Activated T-helper 1 cell treated with Interleukin-2 at 50 U/mL for 16 hours (primary cell): ENCODE measurements around the gene SOAT2.

ENCODE experiments used
- DNase-seq: peaks from one replicate; pipeline ENCODE4 v3.0.0-alpha.2; 2020; ENCODE audit warnings: low read depth

Gene SOAT2

GRCh38 chr12:53102883-53103807, at the start of gene SOAT2:
TSS of gene SOAT2 (plus strand) at chr12:53103486. CDS start at chr12:53103578, 92 bp downstream.
- DNase-seq = peak; percentile 37

GRCh38 chr12:53054112-53054878, 49.0 kb upstream of the SOAT2 start:
- peak; percentile 84 for DNase-seq

GRCh38 chr12:53055471-53056266, 47.6 kb upstream of the SOAT2 start:
- DNase-seq = no peak

GRCh38 chr12:53056296-53056695, 47.0 kb upstream of the SOAT2 start:
- DNase-seq = no peak

- no peak for DNase-seq
These were observed 46.4 kb upstream of the SOAT2 start for GRCh38 chr12:53056901-53057300.

- DNase-seq = no peak
These were observed 45.3 kb upstream of the SOAT2 start for GRCh38 chr12:53057816-53058500.

- DNase-seq = no peak
These were observed 44.4 kb upstream of the SOAT2 start for GRCh38 chr12:53058674-53059433.

- no peak for DNase-seq
These were observed 43.7 kb upstream of the SOAT2 start for GRCh38 chr12:53059434-53060063.

- no peak for DNase-seq
These were observed 43.1 kb upstream of the SOAT2 start for GRCh38 chr12:53060064-53060720.

GRCh38 chr12:53060721-53061276, 42.5 kb upstream of the SOAT2 start:
- no peak for DNase-seq

GRCh38 chr12:53061404-53062010, 41.8 kb upstream of the SOAT2 start:
- DNase-seq = no peak

GRCh38 chr12:53062011-53062961, 41.0 kb upstream of the SOAT2 start:
- no peak for DNase-seq

GRCh38 chr12:53062977-53063707, 40.1 kb upstream of the SOAT2 start:
- DNase-seq = no peak

- DNase-seq = no peak
These were observed 39.3 kb upstream of the SOAT2 start for GRCh38 chr12:53063708-53064612.

- DNase-seq = no peak
These were observed 38.5 kb upstream of the SOAT2 start for GRCh38 chr12:53064613-53065436.
